Esophagus squamous epithelium (tissue), 4 donors: ENCODE measurements around the gene KIR3DL1.

Experiments used
- CTCF ChIP-seq, 6 experiments: fragments of 450-650 bp in 4 of 6; fragments of 200-600 bp in 2 of 6; sonication (generic) in 2 of 6; IDR thresholded peaks; one replicate each; pipeline ENCODE4 v1.5.1; 2016 to 2019; ENCODE audit warnings: antibody characterized with exemption in 6 of 6, mild to moderate bottlenecking in 4 of 6, moderate library complexity in 4 of 6
- POLR2A ChIP-seq, 4 donors: fragments of 450-650 bp; IDR thresholded peaks; one replicate each; pipeline ENCODE4 v1.6.1; 2017; ENCODE audit warnings: antibody characterized with exemption in 4 of 4, mild to moderate bottlenecking in 4 of 4, moderate library complexity in 3 of 4

DNA sequence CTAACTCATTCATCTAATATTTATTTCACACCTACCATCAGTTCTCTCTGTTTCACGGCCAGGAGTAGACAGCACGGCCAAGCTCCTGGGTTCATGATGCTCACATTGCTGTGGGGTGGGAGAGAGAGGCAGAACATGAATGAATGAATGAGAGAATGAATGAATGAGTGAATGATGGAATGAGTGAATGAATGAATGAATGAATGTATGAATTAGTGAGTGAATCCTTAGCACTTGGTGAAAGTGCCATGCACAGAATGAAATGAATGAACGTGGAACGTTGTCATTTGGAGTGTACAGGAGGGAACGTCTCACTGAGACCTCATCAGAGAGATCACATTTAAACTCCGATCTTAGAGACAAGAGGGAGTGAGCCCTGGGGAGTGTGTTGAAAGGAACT lies 24.8 kb upstream of the KIR3DL1 start:
- TF ChIP-seq CTCF (IDR thresholded peaks at IDR 0.05) (no peak), POLR2A (IDR thresholded peaks at IDR 0.05) (no peak)
